Measurements from ENCODE around the gene CEACAM20. TPM values are rescaled to one million over a fixed set of nuclear protein-coding genes. Genes with fewer than 3 reads are reported as not detected.

The CEACAM20 gene
- polyA plus RNA-seq, 1 donor from 2014 or later, result not detected

- Histone ChIP-seq H3K9me2 (ENCODE audit: insufficient read depth, low read length) (no peaks in the 10 kb centered on the region), H3K9ac (ENCODE audit: low read length) (no peak overlapping the region), H3F3A (ENCODE audit: insufficient read depth, low read length, poor library complexity, severe bottlenecking) (no peaks in the 10 kb centered on the region), H3K4me2 (ENCODE audit: low read length) (no peak overlapping the region), H2AFZ (ENCODE audit: low read depth, low read length) (no peak overlapping the region), H3K36me3 (ENCODE audit: insufficient read depth, low read length) (no peaks in the 10 kb centered on the region), H3K27me3 (ENCODE audit: insufficient read depth, low read depth, low read length) (no peaks in the 10 kb centered on the region), H3K79me2 (replicated peaks; ENCODE audit: insufficient read depth, low read length) (no peaks in the 10 kb centered on the region), H3K4me3 (ENCODE audit: low read length) (no peak overlapping the region), H4K20me1 (ENCODE audit: insufficient read depth) (no peaks in the 10 kb centered on the region), H3K9me3 (ENCODE audit: low read length) (no peaks in the 10 kb centered on the region), H3K27ac (ENCODE audit: low read length) (no peak overlapping the region)
- TF ChIP-seq MXI1 (conservative IDR thresholded peaks at IDR 0.05; ENCODE audit: poor library complexity, severe bottlenecking) (no peak), CTCF (IDR thresholded peaks at IDR 0.05; ENCODE audit: poor library complexity, severe bottlenecking) (no peak), REST (IDR thresholded peaks at IDR 0.05; ENCODE audit: borderline replicate concordance) (no peak), TAF1 (IDR thresholded peaks at IDR 0.05; ENCODE audit: low read depth) (no peak), SMC3 (conservative IDR thresholded peaks at IDR 0.05; ENCODE audit: poor library complexity) (no peak), EZH2 (IDR thresholded peaks at IDR 0.05; ENCODE audit: borderline replicate concordance, insufficient read depth, low read length, poor library complexity, severe bottlenecking) (no peak), EP300 (conservative IDR thresholded peaks at IDR 0.05; ENCODE audit: poor library complexity, severe bottlenecking) (no peak), RAD21 (conservative IDR thresholded peaks at IDR 0.05) (no peak), POLR2AphosphoS5 (IDR thresholded peaks at IDR 0.05) (no peak)
These were observed 24.1 kb upstream of the CEACAM20 start for GRCh38 chr19:44553478-44554171.

GRCh38 chr19:44552324-44552723 is 22.8 kb upstream of the CEACAM20 start:
- no peaks in the 10 kb centered on the region for H3K27me3 ChIP-seq (ENCODE audit: insufficient read depth, low read depth, low read length)
- H3K9me2 ChIP-seq (ENCODE audit: insufficient read depth, low read length), result no peaks in the 10 kb centered on the region
- TF ChIP-seq POLR2AphosphoS5 (IDR thresholded peaks at IDR 0.05) (no peak), MXI1 (conservative IDR thresholded peaks at IDR 0.05; ENCODE audit: poor library complexity, severe bottlenecking) (no peak), EP300 (conservative IDR thresholded peaks at IDR 0.05; ENCODE audit: poor library complexity, severe bottlenecking) (no peak), EZH2 (IDR thresholded peaks at IDR 0.05; ENCODE audit: borderline replicate concordance, insufficient read depth, low read length, poor library complexity, severe bottlenecking) (no peak)
- no peak overlapping the region for H2AFZ ChIP-seq (ENCODE audit: low read depth, low read length)
- no peaks in the 10 kb centered on the region for H3K79me2 ChIP-seq (replicated peaks; ENCODE audit: insufficient read depth, low read length)
- no peaks in the 10 kb centered on the region for H3F3A ChIP-seq (ENCODE audit: insufficient read depth, low read length, poor library complexity, severe bottlenecking)
- H3K36me3 ChIP-seq (ENCODE audit: insufficient read depth, low read length), result no peaks in the 10 kb centered on the region
- no peak overlapping the region for H3K27ac ChIP-seq (ENCODE audit: low read length)
- H3K4me2 ChIP-seq (ENCODE audit: low read length), result no peak overlapping the region
- no peaks in the 10 kb centered on the region for H3K9me3 ChIP-seq (ENCODE audit: low read length)
- no peak overlapping the region for H3K4me3 ChIP-seq (ENCODE audit: low read length)
- no peak overlapping the region for H3K9ac ChIP-seq (ENCODE audit: low read length)
- no peaks in the 10 kb centered on the region for H4K20me1 ChIP-seq (ENCODE audit: insufficient read depth)

All from neural cell (in vitro differentiated cells).